Smooth muscle cell (in vitro differentiated cells): ENCODE results near the gene RHBDD1. TPM values are rescaled to one million over a fixed set of nuclear protein-coding genes. Genes with fewer than 3 reads are reported as not detected.

ENCODE experiments used
- DNase-seq: peaks from one replicate; lab custom pipeline; 2025; ENCODE audit not compliant: unreplicated experiment; lab: John Stamatoyannopoulos, UW
- H2AFZ ChIP-seq: fragments of 200-600 bp; sonication (generic); 2 replicates; pipeline ENCODE4 v1.6.0; 2016; ENCODE audit warnings: antibody characterized with exemption, low read depth, mild to moderate bottlenecking
- H3F3A ChIP-seq: fragments of 200-600 bp; sonication (generic); 2 replicates; pipeline ENCODE4 v1.6.0; 2017; ENCODE audit warnings: antibody characterized with exemption, low read depth
- H3K27ac ChIP-seq: fragments of 200-600 bp; sonication (generic); 2 replicates; pipeline ENCODE4 v1.5.1; 2016; ENCODE audit warnings: low read depth, mild to moderate bottlenecking
- H3K27me3 ChIP-seq: fragments of 200-600 bp; sonication (generic); 2 replicates; pipeline ENCODE4 v1.6.1; 2016; ENCODE audit warnings: low read depth, mild to moderate bottlenecking
- H3K36me3 ChIP-seq: fragments of 200-600 bp; sonication (generic); 2 replicates; pipeline ENCODE4 v1.5.1; 2016; ENCODE audit warnings: low read depth
- H3K4me1 ChIP-seq: fragments of 200-600 bp; sonication (generic); 2 replicates; pipeline ENCODE4 v1.5.1; 2016; ENCODE audit warnings: low read depth
- H3K4me2 ChIP-seq: fragments of 200-600 bp; sonication (generic); 2 replicates; pipeline ENCODE4 v1.6.0; 2016; ENCODE audit warnings: mild to moderate bottlenecking
- H3K4me3 ChIP-seq: fragments of 200-600 bp; sonication (generic); 2 replicates; pipeline ENCODE4 v1.5.1; 2016; ENCODE audit warnings: mild to moderate bottlenecking
- H3K79me2 ChIP-seq: fragments of 200-600 bp; sonication (generic); 2 replicates; pipeline ENCODE4 v1.6.0; 2016; ENCODE audit warnings: low read depth, mild to moderate bottlenecking
- H3K9ac ChIP-seq: fragments of 200-600 bp; sonication (generic); 2 replicates; pipeline ENCODE4 v1.6.0; 2016; ENCODE audit warnings: low read depth
- H3K9me3 ChIP-seq: fragments of 200-600 bp; sonication (generic); replicated peaks from 2 replicates; pipeline ENCODE4 v1.5.1; 2016; ENCODE audit warnings: low read depth
- H4K20me1 ChIP-seq: fragments of 200-600 bp; sonication (generic); 2 replicates; pipeline ENCODE4 v1.6.0; 2016; ENCODE audit warnings: low read depth
- CTCF ChIP-seq: fragments of 200-600 bp; sonication (generic); IDR thresholded peaks from 2 replicates; pipeline ENCODE4 v1.5.1; 2017; ENCODE audit warnings: borderline replicate concordance, mild to moderate bottlenecking, antibody characterized with exemption; ENCODE audit not compliant: insufficient read depth, poor library complexity, severe bottlenecking
- WGBS: methylation state at CpG from one replicate; pipeline ENCODE4 v1.1.7; 2016; ENCODE audit warnings: low lambda C conversion rate; 5-methylcytosine and 5-hydroxymethylcytosine counted together
- polyA plus RNA-seq: library from polyadenylated mRNA; unstranded; fragments of >200 nt; fragmentation: Nextera tagmentation; extraction: Ambion mirVana; gene quantifications from 2 replicates; pipeline ENCODE4 v1.2.1, GENCODE V29; 2016
- total RNA-seq: library from RNA; depleted of rRNA; stranded (reverse); fragments of >200 nt; gene quantifications from 2 replicates; pipeline ENCODE4 v1.2.3, GENCODE V29; 2014

The RHBDD1 gene
- total and polyA plus RNA-seq, 2 experiments from 2014 or later = 11.3 to 20.7 TPM

- no peak overlapping the region for H3K27ac ChIP-seq
- no peak overlapping the region for H2AFZ ChIP-seq
- H3K4me1 ChIP-seq = no peaks in the 10 kb centered on the region
- no peak overlapping the region for H3K4me3 ChIP-seq
- H3K36me3 ChIP-seq = no peaks in the 10 kb centered on the region
- WGBS = 46% methylated on average over 3 of the region's 3 CpGs
- H3K27me3 ChIP-seq = no peaks in the 10 kb centered on the region
- TF ChIP-seq CTCF = no peak
- no peaks in the 10 kb centered on the region for H4K20me1 ChIP-seq
- no peaks in the 10 kb centered on the region for H3F3A ChIP-seq
- H3K9me3 ChIP-seq = no peaks in the 10 kb centered on the region
- no peak for DNase-seq
- H3K79me2 ChIP-seq = no peaks in the 10 kb centered on the region
- no peak overlapping the region for H3K9ac ChIP-seq
- H3K4me2 ChIP-seq = no peak overlapping the region
Observed at GRCh38 chr2:227022608-227023007, 186.8 kb downstream of the RHBDD1 start.

GRCh38 chr2:227025510-227025909 is 189.7 kb downstream of the RHBDD1 start:
- TF ChIP-seq CTCF = no peak
- Histone ChIP-seq H3K4me2 (no peak overlapping the region), H3F3A (no peaks in the 10 kb centered on the region), H3K4me3 (no peak overlapping the region), H3K9me3 (no peaks in the 10 kb centered on the region), H3K27me3 (no peaks in the 10 kb centered on the region), H4K20me1 (no peaks in the 10 kb centered on the region), H3K27ac (no peak overlapping the region), H2AFZ (no peak overlapping the region), H3K4me1 (no peaks in the 10 kb centered on the region), H3K9ac (no peak overlapping the region), H3K36me3 (no peaks in the 10 kb centered on the region), H3K79me2 (no peaks in the 10 kb centered on the region)
- WGBS = 90% methylated on average over 2 of the region's 2 CpGs
- DNase-seq = no peak

GRCh38 chr2:227029426-227030105 is 193.7 kb downstream of the RHBDD1 start:
- no peak for TF ChIP-seq CTCF
- H3K27me3 ChIP-seq = peaks cover 8% of the 10 kb centered on the region
- DNase-seq = no peak
- no peak overlapping the region for H3K9ac ChIP-seq
- H3F3A ChIP-seq = no peaks in the 10 kb centered on the region
- no peak overlapping the region for H3K4me2 ChIP-seq
- no peak overlapping the region for H3K4me3 ChIP-seq
- WGBS = 96% methylated on average over 3 of the region's 3 CpGs
- no peaks in the 10 kb centered on the region for H3K79me2 ChIP-seq
- no peaks in the 10 kb centered on the region for H3K36me3 ChIP-seq
- H3K4me1 ChIP-seq = no peaks in the 10 kb centered on the region
- no peaks in the 10 kb centered on the region for H3K9me3 ChIP-seq
- H3K27ac ChIP-seq = no peak overlapping the region
- no peak overlapping the region for H2AFZ ChIP-seq
- H4K20me1 ChIP-seq = no peaks in the 10 kb centered on the region

- Histone ChIP-seq H3K9ac (no peak overlapping the region), H3K27me3 (peaks cover 10% of the 10 kb centered on the region), H2AFZ (no peak overlapping the region), H3K9me3 (no peaks in the 10 kb centered on the region), H4K20me1 (no peaks in the 10 kb centered on the region), H3K4me1 (no peaks in the 10 kb centered on the region), H3F3A (no peaks in the 10 kb centered on the region), H3K79me2 (no peaks in the 10 kb centered on the region), H3K36me3 (no peaks in the 10 kb centered on the region), H3K27ac (no peak overlapping the region), H3K4me2 (no peak overlapping the region), H3K4me3 (no peak overlapping the region)
- WGBS = 86% methylated on average over 2 of the region's 2 CpGs
- TF ChIP-seq CTCF = no peak
- no peak for DNase-seq
Observed at GRCh38 chr2:227030789-227031188, 194.9 kb downstream of the RHBDD1 start.
